Measurements from ENCODE around the gene AP1M1.

GRCh38 chr19:16206637-16207036 lies 8.9 kb downstream of the AP1M1 start:
- TF ChIP-seq, protein P1, sequence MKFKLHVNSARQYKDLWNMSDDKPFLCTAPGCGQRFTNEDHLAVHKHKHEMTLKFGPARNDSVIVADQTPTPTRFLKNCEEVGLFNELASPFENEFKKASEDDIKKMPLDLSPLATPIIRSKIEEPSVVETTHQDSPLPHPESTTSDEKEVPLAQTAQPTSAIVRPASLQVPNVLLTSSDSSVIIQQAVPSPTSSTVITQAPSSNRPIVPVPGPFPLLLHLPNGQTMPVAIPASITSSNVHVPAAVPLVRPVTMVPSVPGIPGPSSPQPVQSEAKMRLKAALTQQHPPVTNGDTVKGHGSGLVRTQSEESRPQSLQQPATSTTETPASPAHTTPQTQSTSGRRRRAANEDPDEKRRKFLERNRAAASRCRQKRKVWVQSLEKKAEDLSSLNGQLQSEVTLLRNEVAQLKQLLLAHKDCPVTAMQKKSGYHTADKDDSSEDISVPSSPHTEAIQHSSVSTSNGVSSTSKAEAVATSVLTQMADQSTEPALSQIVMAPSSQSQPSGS (CRISPR knock-in tag; IDR thresholded peaks at IDR 0.05; ENCODE audit: borderline replicate concordance, low read depth), result no peak
- TF ChIP-seq USF2 (CRISPR knock-in tag; IDR thresholded peaks at IDR 0.05), result no peak
- TF ChIP-seq CTCF (IDR thresholded peaks at IDR 0.05), result no peak
- TF ChIP-seq, protein P2, sequence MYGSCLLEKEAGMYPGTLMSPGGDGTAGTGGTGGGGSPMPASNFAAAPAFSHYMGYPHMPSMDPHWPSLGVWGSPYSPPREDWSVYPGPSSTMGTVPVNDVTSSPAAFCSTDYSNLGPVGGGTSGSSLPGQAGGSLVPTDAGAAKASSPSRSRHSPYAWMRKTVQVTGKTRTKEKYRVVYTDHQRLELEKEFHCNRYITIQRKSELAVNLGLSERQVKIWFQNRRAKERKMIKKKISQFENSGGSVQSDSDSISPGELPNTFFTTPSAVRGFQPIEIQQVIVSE (CRISPR knock-in tag; IDR thresholded peaks at IDR 0.05; ENCODE audit: borderline replicate concordance), result no peak
- no peak for TF ChIP-seq E2F1 (CRISPR knock-in tag; IDR thresholded peaks at IDR 0.05)
- no peak for TF ChIP-seq NFYB (CRISPR knock-in tag; conservative IDR thresholded peaks at IDR 0.05; ENCODE audit: low read depth)
- TF ChIP-seq, protein P3, sequence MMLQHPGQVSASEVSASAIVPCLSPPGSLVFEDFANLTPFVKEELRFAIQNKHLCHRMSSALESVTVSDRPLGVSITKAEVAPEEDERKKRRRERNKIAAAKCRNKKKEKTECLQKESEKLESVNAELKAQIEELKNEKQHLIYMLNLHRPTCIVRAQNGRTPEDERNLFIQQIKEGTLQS (CRISPR knock-in tag; conservative IDR thresholded peaks at IDR 0.05), result no peak
- TF ChIP-seq, protein P4, sequence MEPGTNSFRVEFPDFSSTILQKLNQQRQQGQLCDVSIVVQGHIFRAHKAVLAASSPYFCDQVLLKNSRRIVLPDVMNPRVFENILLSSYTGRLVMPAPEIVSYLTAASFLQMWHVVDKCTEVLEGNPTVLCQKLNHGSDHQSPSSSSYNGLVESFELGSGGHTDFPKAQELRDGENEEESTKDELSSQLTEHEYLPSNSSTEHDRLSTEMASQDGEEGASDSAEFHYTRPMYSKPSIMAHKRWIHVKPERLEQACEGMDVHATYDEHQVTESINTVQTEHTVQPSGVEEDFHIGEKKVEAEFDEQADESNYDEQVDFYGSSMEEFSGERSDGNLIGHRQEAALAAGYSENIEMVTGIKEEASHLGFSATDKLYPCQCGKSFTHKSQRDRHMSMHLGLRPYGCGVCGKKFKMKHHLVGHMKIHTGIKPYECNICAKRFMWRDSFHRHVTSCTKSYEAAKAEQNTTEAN (CRISPR knock-in tag; IDR thresholded peaks at IDR 0.05), result no peak
- no peak for TF ChIP-seq ZNF121 (CRISPR knock-in tag; IDR thresholded peaks at IDR 0.05)
- TF ChIP-seq ZNF263 (CRISPR knock-in tag; IDR thresholded peaks at IDR 0.05; ENCODE audit: low read depth), result no peak
